ENCODE results near the gene ZNF850. TPM values are rescaled to one million over a fixed set of nuclear protein-coding genes. Genes with fewer than 3 reads are reported as not detected.

The ZNF850 gene
- total RNA-seq, result 1.3 TPM in 2 replicates

GRCh38 chr19:36772311-36773222 is at the start of gene ZNF850:
TSS of gene ZNF850 (minus strand) at chr19:36772807. CDS start at chr19:36762606, 10,201 bp downstream.

DNA sequence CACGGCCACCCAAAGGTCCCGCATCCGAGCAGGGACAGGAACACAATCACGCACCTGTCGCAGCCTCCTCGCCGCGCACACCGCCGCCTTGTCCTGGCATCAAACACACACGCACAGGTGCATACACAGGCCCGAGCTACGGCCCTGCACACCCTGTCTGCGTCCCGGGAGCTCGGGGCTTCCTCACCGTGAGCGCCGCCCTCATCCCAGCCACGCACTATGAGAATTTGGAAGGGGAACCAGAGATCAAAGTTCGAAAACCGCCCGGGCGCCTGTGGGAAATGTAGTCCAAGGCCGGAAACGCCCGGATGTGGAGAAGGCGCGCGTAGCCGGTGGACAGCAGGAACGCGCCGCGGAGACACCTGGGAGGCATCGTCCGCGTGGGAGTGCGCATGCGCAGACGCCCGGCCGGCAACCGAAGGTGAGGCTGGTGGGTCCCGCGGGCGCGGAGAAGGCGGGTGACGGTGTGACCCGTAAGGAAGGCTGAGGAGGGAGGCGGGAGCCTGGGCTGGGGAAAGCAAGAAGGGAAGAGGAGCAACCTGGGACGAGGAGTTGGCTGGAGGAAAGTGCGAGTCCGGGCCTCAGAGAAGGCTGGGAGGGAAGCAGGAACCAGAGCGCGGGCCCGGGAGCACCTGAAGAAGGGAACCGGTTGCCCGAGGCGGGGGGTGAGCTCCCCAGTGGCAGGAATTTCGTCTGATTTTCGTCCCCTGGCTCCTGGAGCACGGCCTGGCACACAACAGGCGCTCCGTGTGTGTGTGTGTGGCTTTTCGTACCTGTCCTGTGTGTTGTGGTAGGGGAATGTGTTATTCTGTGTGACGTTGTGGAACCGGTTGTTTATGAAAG is 85.2 kb downstream of the ZNF850 start, which contains the start of gene ZNF567:
Gene ZNF567 (plus strand): TSS at position 399 of the 843 bp plus-strand sequence. CDS start 7,256 bp downstream, outside the sequence.

Other genes starting within 250 kb of the ZNF850 start
- gene ZNF260, start 244.5 kb downstream of the ZNF850 start, total RNA-seq, result 6.9 and 12.6 TPM in 2 replicates
- 6.9 and 8.8 TPM in 2 replicates for gene ZNF529, start 199.5 kb downstream of the ZNF850 start, total RNA-seq
- 3.5 and 9.0 TPM in 2 replicates for gene ZNF382, start 167.5 kb downstream of the ZNF850 start, total RNA-seq
- gene ZNF461, start 106.0 kb downstream of the ZNF850 start, total RNA-seq, result 13.9 and 17.6 TPM in 2 replicates
- gene ZNF567, start 85.2 kb downstream of the ZNF850 start, total RNA-seq, result 3.9 and 6.7 TPM in 2 replicates
- 7.4 and 8.8 TPM in 2 replicates for gene ZNF790, start 65.6 kb upstream of the ZNF850 start, total RNA-seq
- 3.2 and 4.0 TPM in 2 replicates for gene ZNF345, start 78.1 kb upstream of the ZNF850 start, total RNA-seq
- gene ZNF829, start 143.5 kb upstream of the ZNF850 start, total RNA-seq, result 2.1 and 2.5 TPM in 2 replicates
- 23.3 and 24.7 TPM in 2 replicates for gene ZNF568, start 143.5 kb upstream of the ZNF850 start, total RNA-seq